Measurements from ENCODE around the gene FSTL5. TPM values are rescaled to one million over a fixed set of nuclear protein-coding genes. Genes with fewer than 3 reads are reported as not detected.

Gene FSTL5
- total RNA-seq, 4 donors from 2014 or later, result 0.33 to 1.1 TPM; not detected in 2

GRCh38 chr4:161702287-161702686 lies 461.5 kb downstream of the FSTL5 start:
- H3K9me3 ChIP-seq, result no peaks in the 10 kb centered on the region
- H3K27ac ChIP-seq, result no peak overlapping the region
- no peaks in the 10 kb centered on the region for H3K36me3 ChIP-seq
- intact Hi-C loops (cut with DNase I), result no loop called here
- no peak overlapping the region for H3K4me3 ChIP-seq (replicated peaks in 1 of 3)
- H3K4me1 ChIP-seq, result no peaks in the 10 kb centered on the region
- WGBS, 2 donors, result 85 to 86% methylated on average over 4 of the region's 4 CpGs
- TF ChIP-seq POLR2A (IDR thresholded peaks at IDR 0.05), result no peak
- TF ChIP-seq, protein P1, sequence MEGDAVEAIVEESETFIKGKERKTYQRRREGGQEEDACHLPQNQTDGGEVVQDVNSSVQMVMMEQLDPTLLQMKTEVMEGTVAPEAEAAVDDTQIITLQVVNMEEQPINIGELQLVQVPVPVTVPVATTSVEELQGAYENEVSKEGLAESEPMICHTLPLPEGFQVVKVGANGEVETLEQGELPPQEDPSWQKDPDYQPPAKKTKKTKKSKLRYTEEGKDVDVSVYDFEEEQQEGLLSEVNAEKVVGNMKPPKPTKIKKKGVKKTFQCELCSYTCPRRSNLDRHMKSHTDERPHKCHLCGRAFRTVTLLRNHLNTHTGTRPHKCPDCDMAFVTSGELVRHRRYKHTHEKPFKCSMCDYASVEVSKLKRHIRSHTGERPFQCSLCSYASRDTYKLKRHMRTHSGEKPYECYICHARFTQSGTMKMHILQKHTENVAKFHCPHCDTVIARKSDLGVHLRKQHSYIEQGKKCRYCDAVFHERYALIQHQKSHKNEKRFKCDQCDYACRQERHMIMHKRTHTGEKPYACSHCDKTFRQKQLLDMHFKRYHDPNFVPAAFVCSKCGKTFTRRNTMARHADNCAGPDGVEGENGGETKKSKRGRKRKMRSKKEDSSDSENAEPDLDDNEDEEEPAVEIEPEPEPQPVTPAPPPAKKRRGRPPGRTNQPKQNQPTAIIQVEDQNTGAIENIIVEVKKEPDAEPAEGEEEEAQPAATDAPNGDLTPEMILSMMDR (IDR thresholded peaks at IDR 0.05), result no peak
- no peaks in the 10 kb centered on the region for H3K27me3 ChIP-seq
- DNase-seq, result no peak

- DNase-seq, result no peak
- intact Hi-C loops (cut with DNase I), result no loop called here
- 58 to 68% methylated on average over 1 of the region's 1 CpG for WGBS, 2 donors
- Histone ChIP-seq H3K4me3 (replicated peaks in 1 of 3) (no peak overlapping the region), H3K27me3 (no peaks in the 10 kb centered on the region), H3K4me1 (no peaks in the 10 kb centered on the region), H3K27ac (no peak overlapping the region), H3K9me3 (no peaks in the 10 kb centered on the region), H3K36me3 (no peaks in the 10 kb centered on the region)
- TF ChIP-seq, protein P1 (IDR thresholded peaks at IDR 0.05), result no peak
- TF ChIP-seq POLR2A (IDR thresholded peaks at IDR 0.05), result no peak
These were observed 466.9 kb downstream of the FSTL5 start for GRCh38 chr4:161696944-161697343.

DNA sequence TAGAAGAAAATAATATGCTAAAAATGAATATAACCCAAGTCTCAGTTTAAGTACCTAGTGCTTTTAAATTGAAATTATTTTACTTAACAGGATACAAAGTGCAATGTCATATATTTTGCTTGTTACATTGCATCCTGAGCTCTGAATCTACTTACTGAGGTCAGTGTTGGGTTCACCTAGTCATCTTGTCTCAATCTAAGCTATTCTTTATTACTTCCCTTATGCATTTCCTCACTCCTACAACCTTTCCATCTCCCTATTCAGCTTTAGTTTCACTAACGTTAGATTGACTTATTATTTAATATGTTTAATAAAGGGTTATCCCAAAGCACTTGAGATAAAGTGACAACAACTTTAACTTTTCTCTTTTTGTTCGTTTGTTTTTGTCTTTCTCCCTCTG lies 483.7 kb downstream of the FSTL5 start:
- Histone ChIP-seq H3K27ac (no peak overlapping the region), H3K4me1 (no peaks in the 10 kb centered on the region), H3K4me3 (replicated peaks in 1 of 3) (no peak overlapping the region), H3K27me3 (no peaks in the 10 kb centered on the region), H3K36me3 (no peaks in the 10 kb centered on the region), H3K9me3 (no peaks in the 10 kb centered on the region)
- intact Hi-C loops (cut with DNase I), result no loop called here
- WGBS, 2 donors, result 44 to 59% methylated on average over 2 of the region's 2 CpGs
- TF ChIP-seq POLR2A (IDR thresholded peaks at IDR 0.05), result no peak
- TF ChIP-seq, protein P1 (IDR thresholded peaks at IDR 0.05), result no peak
- no peak for DNase-seq

DNA sequence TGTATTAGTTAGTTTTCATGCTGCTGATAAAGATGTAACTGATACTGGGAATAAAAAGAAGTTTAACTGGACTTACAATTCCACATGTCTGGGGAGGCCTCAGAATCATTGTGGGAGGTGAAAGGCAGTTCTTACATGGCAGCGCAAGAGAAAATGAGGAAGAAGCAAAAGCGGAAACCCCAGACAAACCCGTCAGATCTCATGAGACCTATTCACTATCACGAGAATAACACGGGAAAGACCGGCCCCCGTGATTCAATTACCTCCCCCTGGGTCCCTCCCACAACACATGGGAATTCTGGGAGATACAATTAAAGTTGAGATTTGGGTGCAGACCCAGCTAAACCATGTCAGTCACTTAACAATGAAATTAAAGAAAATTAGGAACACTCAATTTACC lies 499.1 kb downstream of the FSTL5 start:
- intact Hi-C loops (cut with DNase I), result no loop called here
- DNase-seq, result no peak
- H3K36me3 ChIP-seq, result no peaks in the 10 kb centered on the region
- H3K4me1 ChIP-seq, result no peaks in the 10 kb centered on the region
- H3K4me3 ChIP-seq (replicated peaks in 1 of 3), result no peak overlapping the region
- no peak overlapping the region for H3K27ac ChIP-seq
- no peaks in the 10 kb centered on the region for H3K9me3 ChIP-seq
- no peak for TF ChIP-seq POLR2A (IDR thresholded peaks at IDR 0.05)
- TF ChIP-seq, protein P1 (IDR thresholded peaks at IDR 0.05), result no peak
- 93 to 96% methylated on average over 7 of the region's 7 CpGs for WGBS, 2 donors
- H3K27me3 ChIP-seq, result no peaks in the 10 kb centered on the region

DNA sequence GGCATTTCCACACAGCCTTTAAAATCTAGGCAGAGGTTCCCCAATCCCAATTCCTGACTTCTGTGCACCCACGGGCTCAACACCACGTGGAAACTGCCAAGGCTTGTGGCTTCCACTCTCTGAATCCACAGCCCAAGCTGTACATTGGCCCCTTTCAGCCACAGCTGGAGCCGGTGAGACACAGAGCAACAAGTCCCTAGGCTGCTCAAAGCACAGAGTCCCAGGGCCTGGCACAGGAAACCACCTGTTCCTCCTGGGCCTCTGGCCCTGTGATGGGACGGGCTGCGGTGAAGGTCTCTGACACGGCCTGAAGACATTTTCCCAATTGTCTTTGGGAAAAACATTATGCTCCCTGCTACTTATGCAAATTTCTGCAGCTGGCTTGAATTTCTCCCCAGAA lies 500.0 kb downstream of the FSTL5 start:
- intact Hi-C loops (cut with DNase I), result no loop called here
- H3K36me3 ChIP-seq, result no peaks in the 10 kb centered on the region
- no peaks in the 10 kb centered on the region for H3K9me3 ChIP-seq
- no peak for DNase-seq
- 84 to 94% methylated on average over 5 to 6 of the region's 6 CpGs for WGBS, 2 donors
- H3K27me3 ChIP-seq, result no peaks in the 10 kb centered on the region
- H3K4me3 ChIP-seq (replicated peaks in 1 of 3), result no peak overlapping the region
- H3K27ac ChIP-seq, result no peak overlapping the region
- TF ChIP-seq POLR2A (IDR thresholded peaks at IDR 0.05), result no peak
- TF ChIP-seq, protein P1 (IDR thresholded peaks at IDR 0.05), result no peak
- H3K4me1 ChIP-seq, result no peaks in the 10 kb centered on the region
